HG03097 (cell line): Measurements from ENCODE around the gene MCHR1.
"Not testable (repeated sequence)": the region's sequence is repeated elsewhere in the genome, so short reads cannot be mapped to it uniquely, and the experiment has no call there.

Experiments
- ATAC-seq: cut with Tn5 transposase; IDR thresholded peaks from one replicate; pipeline ENCODE4 v1.9.1; 2021; ENCODE audit not compliant: unreplicated experiment, low FRiP score

Gene MCHR1

GRCh38 chr22:40654522-40655167 lies 24.6 kb upstream of the MCHR1 start:
- no peak for ATAC-seq

- not testable (repeated sequence) for ATAC-seq
Observed at GRCh38 chr22:40655941-40656340, 23.3 kb upstream of the MCHR1 start.

GRCh38 chr22:40656651-40657050 lies 22.6 kb upstream of the MCHR1 start:
- ATAC-seq: not testable (repeated sequence)

GRCh38 chr22:40659166-40659565 lies 20.1 kb upstream of the MCHR1 start:
- no peak for ATAC-seq

GRCh38 chr22:40660730-40661129 lies 18.6 kb upstream of the MCHR1 start:
- no peak for ATAC-seq

- no peak for ATAC-seq
Observed at GRCh38 chr22:40661671-40662070, 17.6 kb upstream of the MCHR1 start.

- ATAC-seq: no peak
Observed at GRCh38 chr22:40665312-40665711, 14.0 kb upstream of the MCHR1 start.

GRCh38 chr22:40666151-40666848 lies 13.0 kb upstream of the MCHR1 start:
- ATAC-seq: no peak

- no peak for ATAC-seq
Observed at GRCh38 chr22:40668611-40669411, 10.5 kb upstream of the MCHR1 start.

GRCh38 chr22:40670058-40670457 lies 9.2 kb upstream of the MCHR1 start:
- no peak for ATAC-seq

GRCh38 chr22:40671369-40671768 lies 7.9 kb upstream of the MCHR1 start:
- no peak for ATAC-seq

- ATAC-seq: no peak
Observed at GRCh38 chr22:40671796-40672360, 7.4 kb upstream of the MCHR1 start.

- ATAC-seq: no peak
Observed at GRCh38 chr22:40673017-40673416, 6.3 kb upstream of the MCHR1 start.

GRCh38 chr22:40674274-40674673 lies 5.0 kb upstream of the MCHR1 start:
- ATAC-seq: no peak

- ATAC-seq: not testable (repeated sequence)
Observed at GRCh38 chr22:40676166-40676565, 3.1 kb upstream of the MCHR1 start.

GRCh38 chr22:40676644-40677043 lies 2.6 kb upstream of the MCHR1 start:
- no peak for ATAC-seq

GRCh38 chr22:40678493-40679248 lies 613 bp upstream of the MCHR1 start:
- no peak for ATAC-seq

GRCh38 chr22:40679964-40680818 lies 907 bp downstream of the MCHR1 start:
- no peak for ATAC-seq

GRCh38 chr22:40680819-40681183 lies 1.5 kb downstream of the MCHR1 start:
- ATAC-seq: no peak

GRCh38 chr22:40681451-40681850 lies 2.2 kb downstream of the MCHR1 start:
- no peak for ATAC-seq
